Heart left ventricle (tissue), 16 donors: ENCODE results near the gene GAS2L3. TPM values are rescaled to one million over a fixed set of nuclear protein-coding genes. Genes with fewer than 3 reads are reported as not detected.

Experiments used
- ATAC-seq, 4 donors: fragments of 200-7000 bp; cut with Tn5 transposase; one replicate each; pipeline ENCODE4 v1.9.1; 2020 to 2022; ENCODE audit warnings: moderate library complexity in 4 of 4, mild to moderate bottlenecking in 3 of 4, moderate number of reproducible peaks in 1 of 4
- DNase-seq, 5 donors: peaks; one replicate each; pipeline ENCODE4 v3.0.0-alpha.2; 2020
- H3K27ac ChIP-seq, 12 donors: fragments of 200-600 bp; sonication (generic) in 4 of 12; one replicate each; pipeline versions ENCODE4 v1.5.0 to v1.8.0; 2016 to 2022; ENCODE audit warnings: mild to moderate bottlenecking in 2 of 12
- H3K27me3 ChIP-seq, 9 donors: fragments of 200-600 bp; sonication (generic) in 2 of 9; one replicate each; pipeline versions ENCODE4 v1.5.1 to v1.8.0; 2016 to 2022; ENCODE audit warnings: mild to moderate bottlenecking in 3 of 9
- H3K36me3 ChIP-seq, 9 donors: fragments of 200-600 bp; sonication (generic) in 2 of 9; one replicate each; pipeline versions ENCODE4 v1.5.0 to v1.8.0; 2018 to 2022; ENCODE audit warnings: mild to moderate bottlenecking in 2 of 9
- H3K4me1 ChIP-seq, 12 donors: fragments of 200-600 bp; sonication (generic) in 4 of 12; one replicate each; pipeline versions ENCODE4 v1.5.0 to v1.8.0; 2016 to 2022; ENCODE audit warnings: mild to moderate bottlenecking in 3 of 12
- H3K4me3 ChIP-seq, 12 donors: fragments of 200-600 bp; sonication (generic) in 4 of 12; one replicate each; pipeline versions ENCODE4 v1.5.0 to v1.8.0; 2017 to 2022; ENCODE audit warnings: mild to moderate bottlenecking in 9 of 12, moderate library complexity in 4 of 12
- H3K9me3 ChIP-seq, 12 donors: fragments of 200-600 bp; sonication (generic) in 4 of 12; one replicate each; pipeline versions ENCODE4 v1.5.0 to v1.8.0; 2016 to 2022; ENCODE audit warnings: mild to moderate bottlenecking in 1 of 12
- CTCF ChIP-seq, 12 donors: fragments of 200-600 bp; sonication (generic) in 4 of 12; IDR thresholded peaks; one replicate each; pipeline versions ENCODE4 v1.5.0 to v1.8.0; 2018 to 2022; ENCODE audit warnings: antibody characterized with exemption in 12 of 12, mild to moderate bottlenecking in 5 of 12
- POLR2A ChIP-seq, 2 donors: fragments of 450-650 bp; IDR thresholded peaks; one replicate each; pipeline ENCODE4 v1.6.1; 2017; ENCODE audit warnings: antibody characterized with exemption in 2 of 2, mild to moderate bottlenecking in 2 of 2, moderate library complexity in 2 of 2
- WGBS, 4 donors: extraction: QIAGEN DNeasy Blood & Tissue Kit in 2 of 4; methylation state at CpG; one replicate each; pipeline versions ENCODE4 v1.1.5 to v1.1.7; 2013 to 2018; 5-methylcytosine and 5-hydroxymethylcytosine counted together
- intact Hi-C, 10 donors: fragments of 100-400 bp; cut with DNase I; formaldehyde crosslinking; loops; one replicate each; pipeline versions ENCODE4 v1.11.1 to v1.14.2; 2022
- polyA plus RNA-seq, 2 donors: library from polyadenylated mRNA; stranded (reverse); fragments of 200-250 nt; gene quantifications; one replicate each; pipeline ENCODE4 v1.2.3, GENCODE V29; 2013
- total RNA-seq, 9 donors: library from RNA; depleted of rRNA in 2 of 9; stranded (reverse); fragments of >200 nt in 2 of 9; fragmentation: NEBNext Ultra II Directional in 3 of 9; extraction: Animal tissue kit (Norgen Biotek cat#: 25700) in 3 of 9; gene quantifications; one replicate each; pipeline versions ENCODE4 v1.1.0 to v1.2.4, GENCODE V29; 2016 to 2023
- donor health status: ischemic (EF 13 %, LVEDD 7.1; RV severe dilation, severe dysfunction).
- donor health status: healthy with polysubstance abuse.
- donor health status: DM: no; HTN: yes; CAD: no.
- donor health status: DM: no; HTN: no; CAD: no.
- donor health status: ischemic (EF 25% LVEDD 6.9; RV normal size, moderate dysfunction).
- donor health status: ischemic (EF 25% LVEDD 5.7; RV mildly dilated, moderate dysfunction).
- donor health status: healthy.
- donor health status: DM: yes; HTN: yes; CAD: no.
- donor health status: ischemic (EF 35%, LVEDD 5.7; RV mildly dilated, moderate dysfunction).
- donor health status: nonischemic (EF 11% LVEDD 7.7; RV severe dilation, severe dysfunction).
- donor health status: DM: yes; HTN: yes; CAD: no.
- donor health status: PGD.
- donor health status: ischemic (EF 29% LVEDD 5.4; RV normal size, mild dysfunction).
- donor health status: nonischemic (EF 23%, LVEDD 6.1; RV moderate dilation, normal function).

GAS2L3 gene
- total and polyA plus RNA-seq, 11 donors = 0.47 to 13.2 (median 1.5) TPM

- TF ChIP-seq POLR2A (IDR thresholded peaks at IDR 0.05) = no peak
- no peak for TF ChIP-seq CTCF (IDR thresholded peaks at IDR 0.05)
- 77 to 89% (median 79%) methylated on average over 6 to 7 of the region's 7 CpGs for WGBS, 4 donors
- ATAC-seq (no peak), DNase-seq (no peak)
- no peaks in the 10 kb centered on the region for H3K4me1 ChIP-seq
- H3K36me3 ChIP-seq = no peaks in the 10 kb centered on the region
- no peak overlapping the region for H3K27ac ChIP-seq
- H3K9me3 ChIP-seq = no peaks in the 10 kb centered on the region
- no peak overlapping the region for H3K4me3 ChIP-seq
- peaks cover 0 to 7% (median 0%) of the 10 kb centered on the region in 9 donors for H3K27me3 ChIP-seq
- intact Hi-C loops = no loop called here
Measured at GRCh38 chr12:100671396-100672074, 98.1 kb downstream of the GAS2L3 start.

- DNase-seq = no peak
Measured at GRCh38 chr12:100672075-100672592, 98.7 kb downstream of the GAS2L3 start.

GRCh38 chr12:100674036-100674888 is 100.8 kb downstream of the GAS2L3 start:
- Histone ChIP-seq H3K36me3 (no peaks in the 10 kb centered on the region), H3K4me1 (no peaks in the 10 kb centered on the region), H3K27ac (no peak overlapping the region), H3K4me3 (no peak overlapping the region), H3K9me3 (no peaks in the 10 kb centered on the region), H3K27me3 (peaks cover 0 to 17% (median 0%) of the 10 kb centered on the region in 9 donors)
- no peak for TF ChIP-seq POLR2A (IDR thresholded peaks at IDR 0.05)
- no peak for TF ChIP-seq CTCF (IDR thresholded peaks at IDR 0.05)
- WGBS, 4 donors = 58 to 79% (median 74%) methylated on average over 7 of the region's 7 CpGs
- intact Hi-C loops = no loop called here
- DNase-seq (no peak), ATAC-seq (no peak)

More at GRCh38 chr12:100672075-100672592, 98.7 kb downstream of the GAS2L3 start:
- Histone ChIP-seq H3K27ac (no peak overlapping the region), H3K36me3 (no peaks in the 10 kb centered on the region), H3K4me1 (no peaks in the 10 kb centered on the region), H3K9me3 (no peaks in the 10 kb centered on the region), H3K4me3 (no peak overlapping the region), H3K27me3 (peaks cover 0 to 7% (median 0%) of the 10 kb centered on the region in 9 donors)
- ATAC-seq = peak in 1 of 4 donors; percentile 20
- 60 to 83% (median 71%) methylated on average over 1 to 2 of the region's 2 CpGs for WGBS, 4 donors
- intact Hi-C loops = no loop called here
- TF ChIP-seq POLR2A (IDR thresholded peaks at IDR 0.05) = no peak
- peak in 10 of 12 donors; percentile 13 to 51 (median 25) for TF ChIP-seq CTCF (IDR thresholded peaks at IDR 0.05)

Other genes starting within 250 kb of the GAS2L3 start
- under 1 TPM in 1 of 9 donors, not detected in 8; 0.15 TPM for gene SLC17A8, start 216.6 kb upstream of the GAS2L3 start, total RNA-seq
- not detected for gene SLC17A8, start 216.6 kb upstream of the GAS2L3 start, polyA plus RNA-seq
- gene NR1H4, start 99.8 kb upstream of the GAS2L3 start, total RNA-seq = not detected
- not detected for gene NR1H4, start 99.8 kb upstream of the GAS2L3 start, polyA plus RNA-seq
- gene ANO4, start 221.1 kb downstream of the GAS2L3 start, total RNA-seq = under 1 TPM in 4 of 9 donors, not detected in 5; 0.05 to 0.50 (median 0.23) TPM
- gene ANO4, start 221.1 kb downstream of the GAS2L3 start, polyA plus RNA-seq = under 1 TPM in 1 of 2 donors, not detected in 1; 0.10 TPM